ENCODE results near the gene OR2T6.
"Not testable (repeated sequence)": the region's sequence is repeated elsewhere in the genome, so short reads cannot be mapped to it uniquely, and the experiment has no call there.

The OR2T6 gene

GRCh38 chr1:248432201-248432600 is 56.7 kb downstream of the OR2T6 start:
- not testable (repeated sequence) for DNase-seq (ENCODE audit: low read depth in 2 of 2, low spot score in 1 of 2)

GRCh38 chr1:248433811-248434415 is 58.4 kb downstream of the OR2T6 start:
- DNase-seq (ENCODE audit: low read depth in 2 of 2, low spot score in 1 of 2) = not testable (repeated sequence)

GRCh38 chr1:248434913-248435312 is 59.4 kb downstream of the OR2T6 start:
- DNase-seq (ENCODE audit: low read depth in 2 of 2, low spot score in 1 of 2) = not testable (repeated sequence)

GRCh38 chr1:248436303-248436702 is 60.8 kb downstream of the OR2T6 start:
- not testable (repeated sequence) for DNase-seq (ENCODE audit: low read depth in 2 of 2, low spot score in 1 of 2)

- DNase-seq (ENCODE audit: low read depth in 2 of 2, low spot score in 1 of 2) = not testable (repeated sequence)
Observed at GRCh38 chr1:248438668-248439067, 63.1 kb downstream of the OR2T6 start.

- DNase-seq (ENCODE audit: low read depth in 2 of 2, low spot score in 1 of 2) = not testable (repeated sequence)
Observed at GRCh38 chr1:248439283-248439682, 63.7 kb downstream of the OR2T6 start.

Data from stimulated activated CD8-positive, alpha-beta memory T cell treated with anti-CD3 and anti-CD28 coated beads, Interleukin-4, amount 100 ng/mL, for 4 hours (primary cell).